PFSK-1 (cell line): Measurements from ENCODE around the gene HBA1.

Source experiments
- FOXP2 ChIP-seq: optimal IDR thresholded peaks from 2 replicates; pipeline ENCODE3; 2011; ENCODE audit warnings: borderline replicate concordance, control low read depth, inconsistent platforms; ENCODE audit not compliant: insufficient read depth; ENCODE audit errors: extremely low read length, extremely low read depth
- POLR2AphosphoS5 ChIP-seq: IDR thresholded peaks from 2 replicates; pipeline ENCODE4 v1.6.1; 2012; ENCODE audit warnings: low read depth, mild to moderate bottlenecking, control low read depth, low read length, moderate library complexity
- SIN3A ChIP-seq: IDR thresholded peaks from 2 replicates; pipeline ENCODE4 v1.6.1; 2012; ENCODE audit warnings: mild to moderate bottlenecking, low read length, moderate library complexity, borderline replicate concordance; ENCODE audit not compliant: insufficient read depth
- TAF1 ChIP-seq: IDR thresholded peaks from 2 replicates; pipeline ENCODE4 v1.6.1; 2012; ENCODE audit warnings: low read length, control low read depth, borderline replicate concordance; ENCODE audit not compliant: insufficient read depth
- TF ChIP-seq, protein P1 (sequence below), 2 experiments: IDR thresholded peaks; 2 replicates each; pipeline versions ENCODE4 v1.6.1 to v1.8.0; 2011 to 2012; ENCODE audit warnings: low read depth in 2 of 2, low read length in 2 of 2, control low read depth in 1 of 2, inconsistent platforms in 1 of 2, mild to moderate bottlenecking in 1 of 2, moderate library complexity in 1 of 2; ENCODE audit not compliant: insufficient read depth in 1 of 2

- TF ChIP-seq POLR2AphosphoS5 (no peak), SIN3A (no peak), TAF1 (no peak), FOXP2 (no peak)
- TF ChIP-seq, protein P1, sequence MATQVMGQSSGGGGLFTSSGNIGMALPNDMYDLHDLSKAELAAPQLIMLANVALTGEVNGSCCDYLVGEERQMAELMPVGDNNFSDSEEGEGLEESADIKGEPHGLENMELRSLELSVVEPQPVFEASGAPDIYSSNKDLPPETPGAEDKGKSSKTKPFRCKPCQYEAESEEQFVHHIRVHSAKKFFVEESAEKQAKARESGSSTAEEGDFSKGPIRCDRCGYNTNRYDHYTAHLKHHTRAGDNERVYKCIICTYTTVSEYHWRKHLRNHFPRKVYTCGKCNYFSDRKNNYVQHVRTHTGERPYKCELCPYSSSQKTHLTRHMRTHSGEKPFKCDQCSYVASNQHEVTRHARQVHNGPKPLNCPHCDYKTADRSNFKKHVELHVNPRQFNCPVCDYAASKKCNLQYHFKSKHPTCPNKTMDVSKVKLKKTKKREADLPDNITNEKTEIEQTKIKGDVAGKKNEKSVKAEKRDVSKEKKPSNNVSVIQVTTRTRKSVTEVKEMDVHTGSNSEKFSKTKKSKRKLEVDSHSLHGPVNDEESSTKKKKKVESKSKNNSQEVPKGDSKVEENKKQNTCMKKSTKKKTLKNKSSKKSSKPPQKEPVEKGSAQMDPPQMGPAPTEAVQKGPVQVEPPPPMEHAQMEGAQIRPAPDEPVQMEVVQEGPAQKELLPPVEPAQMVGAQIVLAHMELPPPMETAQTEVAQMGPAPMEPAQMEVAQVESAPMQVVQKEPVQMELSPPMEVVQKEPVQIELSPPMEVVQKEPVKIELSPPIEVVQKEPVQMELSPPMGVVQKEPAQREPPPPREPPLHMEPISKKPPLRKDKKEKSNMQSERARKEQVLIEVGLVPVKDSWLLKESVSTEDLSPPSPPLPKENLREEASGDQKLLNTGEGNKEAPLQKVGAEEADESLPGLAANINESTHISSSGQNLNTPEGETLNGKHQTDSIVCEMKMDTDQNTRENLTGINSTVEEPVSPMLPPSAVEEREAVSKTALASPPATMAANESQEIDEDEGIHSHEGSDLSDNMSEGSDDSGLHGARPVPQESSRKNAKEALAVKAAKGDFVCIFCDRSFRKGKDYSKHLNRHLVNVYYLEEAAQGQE (IDR thresholded peaks at IDR 0.05; ENCODE audit: insufficient read depth in 1 of 2, low read depth in 2 of 2, low read length in 2 of 2), result no peak
Measured at GRCh38 chr16:189604-190186, 13.2 kb downstream of the HBA1 start.
